ENCODE measurements around the gene DOCK4.

Gene DOCK4

GRCh38 chr7:111927353-111928019 lies 278.7 kb downstream of the DOCK4 start:
- Histone ChIP-seq H3K27me3 (ENCODE audit: insufficient read depth, low read depth) (no peaks in the 10 kb centered on the region), H3K9ac (no peak overlapping the region), H3K79me2 (ENCODE audit: insufficient read depth, low read depth) (no peaks in the 10 kb centered on the region), H2AFZ (ENCODE audit: low read depth) (no peak overlapping the region), H3K4me1 (ENCODE audit: low read depth, poor library complexity, severe bottlenecking) (no peaks in the 10 kb centered on the region), H4K20me1 (ENCODE audit: insufficient read depth) (no peaks in the 10 kb centered on the region), H3K4me2 (no peak overlapping the region), H3K4me3 (IDR thresholded peaks at IDR 0.05; ENCODE audit: insufficient read depth, low read depth, low read length) (no peak overlapping the region), H3K27ac (no peak overlapping the region), H3K36me3 (ENCODE audit: insufficient read depth) (no peaks in the 10 kb centered on the region)
- TF ChIP-seq CTCF (conservative IDR thresholded peaks at IDR 0.05; ENCODE audit: low read depth, low read length): no peak

- no peak overlapping the region for H2AFZ ChIP-seq (ENCODE audit: low read depth)
- H3K27me3 ChIP-seq (ENCODE audit: insufficient read depth, low read depth): no peaks in the 10 kb centered on the region
- H3K9ac ChIP-seq: no peak overlapping the region
- H3K4me3 ChIP-seq (IDR thresholded peaks at IDR 0.05; ENCODE audit: insufficient read depth, low read depth, low read length): no peak overlapping the region
- no peaks in the 10 kb centered on the region for H3K36me3 ChIP-seq (ENCODE audit: insufficient read depth)
- no peak for TF ChIP-seq CTCF (conservative IDR thresholded peaks at IDR 0.05; ENCODE audit: low read depth, low read length)
- H3K27ac ChIP-seq: no peak overlapping the region
- H3K4me2 ChIP-seq: no peak overlapping the region
- H3K79me2 ChIP-seq (ENCODE audit: insufficient read depth, low read depth): no peaks in the 10 kb centered on the region
- no peaks in the 10 kb centered on the region for H4K20me1 ChIP-seq (ENCODE audit: insufficient read depth)
- no peaks in the 10 kb centered on the region for H3K4me1 ChIP-seq (ENCODE audit: low read depth, poor library complexity, severe bottlenecking)
Observed at GRCh38 chr7:111920329-111920728, 285.9 kb downstream of the DOCK4 start.

- H3K4me1 ChIP-seq (ENCODE audit: low read depth, poor library complexity, severe bottlenecking): no peaks in the 10 kb centered on the region
- no peak overlapping the region for H2AFZ ChIP-seq (ENCODE audit: low read depth)
- H3K4me3 ChIP-seq (IDR thresholded peaks at IDR 0.05; ENCODE audit: insufficient read depth, low read depth, low read length): no peak overlapping the region
- H3K79me2 ChIP-seq (ENCODE audit: insufficient read depth, low read depth): no peaks in the 10 kb centered on the region
- no peak overlapping the region for H3K27ac ChIP-seq
- no peak overlapping the region for H3K9ac ChIP-seq
- H3K36me3 ChIP-seq (ENCODE audit: insufficient read depth): no peaks in the 10 kb centered on the region
- H3K27me3 ChIP-seq (ENCODE audit: insufficient read depth, low read depth): no peaks in the 10 kb centered on the region
- no peak overlapping the region for H3K4me2 ChIP-seq
- TF ChIP-seq CTCF (conservative IDR thresholded peaks at IDR 0.05; ENCODE audit: low read depth, low read length): no peak
- no peaks in the 10 kb centered on the region for H4K20me1 ChIP-seq (ENCODE audit: insufficient read depth)
Observed at GRCh38 chr7:111919631-111920179, 286.5 kb downstream of the DOCK4 start.

GRCh38 chr7:111919164-111919563 lies 287.0 kb downstream of the DOCK4 start:
- no peaks in the 10 kb centered on the region for H3K79me2 ChIP-seq (ENCODE audit: insufficient read depth, low read depth)
- H3K27me3 ChIP-seq (ENCODE audit: insufficient read depth, low read depth): no peaks in the 10 kb centered on the region
- H3K4me1 ChIP-seq (ENCODE audit: low read depth, poor library complexity, severe bottlenecking): no peaks in the 10 kb centered on the region
- no peak overlapping the region for H3K4me2 ChIP-seq
- TF ChIP-seq CTCF (conservative IDR thresholded peaks at IDR 0.05; ENCODE audit: low read depth, low read length): no peak
- no peaks in the 10 kb centered on the region for H4K20me1 ChIP-seq (ENCODE audit: insufficient read depth)
- H3K27ac ChIP-seq: no peak overlapping the region
- H3K36me3 ChIP-seq (ENCODE audit: insufficient read depth): no peaks in the 10 kb centered on the region
- H2AFZ ChIP-seq (ENCODE audit: low read depth): no peak overlapping the region
- H3K9ac ChIP-seq: no peak overlapping the region
- no peak overlapping the region for H3K4me3 ChIP-seq (IDR thresholded peaks at IDR 0.05; ENCODE audit: insufficient read depth, low read depth, low read length)

Data from KMS-11 (cell line).